ENCODE data around the gene MBD3L4. TPM values are rescaled to one million over a fixed set of nuclear protein-coding genes. Genes with fewer than 3 reads are reported as not detected.
A peak's percentile ranks its signal among the peaks of the same experiment; 100 is the strongest.
"Not testable (repeated sequence)": the region's sequence is repeated elsewhere in the genome, so short reads cannot be mapped to it uniquely, and the experiment has no call there.

The MBD3L4 gene
- total RNA-seq, 1 donor from 2014 or later: not detected

- DNase-seq: not testable (repeated sequence)
Observed at GRCh38 chr19:7041563-7041962, 1.6 kb upstream of the MBD3L4 start.

- not testable (repeated sequence) for DNase-seq
Observed at GRCh38 chr19:7030278-7030677, 9.7 kb downstream of the MBD3L4 start, which contains the start of gene MBD3L5. TSS of gene MBD3L5 (plus strand) at chr19:7030578. CDS start at chr19:7030612, 34 bp downstream.

- DNase-seq: not testable (repeated sequence)
Observed at GRCh38 chr19:7028790-7029189, 11.2 kb downstream of the MBD3L4 start.

GRCh38 chr19:7021331-7021730, 18.6 kb downstream of the MBD3L4 start, which contains the start of gene MBD3L2B:
TSS of gene MBD3L2B (minus strand) at chr19:7021431. CDS start at chr19:7021397, 34 bp downstream.
- not testable (repeated sequence) for DNase-seq

- no peak for DNase-seq
Observed at GRCh38 chr19:7018828-7019227, 21.2 kb downstream of the MBD3L4 start.

GRCh38 chr19:7013678-7014077, 26.3 kb downstream of the MBD3L4 start:
- DNase-seq: peak; percentile 4

GRCh38 chr19:7010722-7011593, 29.0 kb downstream of the MBD3L4 start:
- no peak for DNase-seq

- no peak for DNase-seq
Observed at GRCh38 chr19:7007859-7008258, 32.1 kb downstream of the MBD3L4 start.

GRCh38 chr19:7006135-7006704, 33.8 kb downstream of the MBD3L4 start:
- no peak for DNase-seq

GRCh38 chr19:7004313-7004931, 35.6 kb downstream of the MBD3L4 start:
- DNase-seq: peak; percentile 80

GRCh38 chr19:7000816-7001215, 39.2 kb downstream of the MBD3L4 start:
- DNase-seq: no peak

GRCh38 chr19:7000333-7000732, 39.6 kb downstream of the MBD3L4 start:
- DNase-seq: no peak

GRCh38 chr19:6999933-7000332, 40.0 kb downstream of the MBD3L4 start:
- no peak for DNase-seq

GRCh38 chr19:6997679-6998445, 42.1 kb downstream of the MBD3L4 start:
- DNase-seq: no peak

- DNase-seq: no peak
Observed at GRCh38 chr19:6996810-6997209, 43.2 kb downstream of the MBD3L4 start.

- no peak for DNase-seq
Observed at GRCh38 chr19:6995054-6995453, 44.9 kb downstream of the MBD3L4 start.

- DNase-seq: no peak
Observed at GRCh38 chr19:6988257-6988656, 51.7 kb downstream of the MBD3L4 start.

GRCh38 chr19:6987850-6988249, 52.1 kb downstream of the MBD3L4 start:
- DNase-seq: no peak

Measured in dermis blood vessel endothelial cell (primary cell).